ENCODE data around the gene CSMD2. TPM values are rescaled to one million over a fixed set of nuclear protein-coding genes. Genes with fewer than 3 reads are reported as not detected.

The CSMD2 gene
- total and polyA plus RNA-seq, 7 donors, result under 0.01 to 0.83 (median 0.16) TPM

DNA sequence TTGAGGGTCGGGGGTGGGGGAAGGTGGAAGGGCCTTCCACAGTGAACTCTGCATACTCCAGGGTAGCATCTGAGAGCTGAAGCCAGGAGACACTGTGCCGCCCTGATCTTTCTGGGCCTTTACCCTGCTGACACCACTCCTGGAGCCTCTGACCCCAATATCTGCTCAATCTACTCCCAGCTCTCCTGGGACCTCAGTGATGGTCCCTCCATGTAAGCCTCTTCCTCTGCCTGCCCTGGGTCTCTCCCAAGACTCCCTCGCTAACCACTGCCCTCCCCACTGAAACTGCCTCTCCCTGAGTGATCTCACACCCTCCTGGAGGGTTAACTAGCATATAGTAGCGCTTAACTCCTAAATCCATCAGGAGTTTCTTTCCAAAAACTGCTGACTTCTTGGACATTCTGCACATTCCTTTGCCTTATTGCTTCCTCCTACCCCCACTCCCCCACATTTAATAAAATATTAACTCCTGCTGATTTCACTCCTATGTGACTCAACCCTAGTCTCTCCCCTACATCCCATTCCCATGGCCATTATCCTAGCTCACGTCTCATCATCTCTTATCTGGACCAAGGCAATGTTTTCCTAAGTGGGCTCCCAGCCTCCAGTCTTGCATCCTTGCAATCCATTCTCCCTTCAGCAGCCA, 155.6 kb downstream of the CSMD2 start:
- Histone ChIP-seq H3K27me3 (no peaks in the 10 kb centered on the region), H3K36me3 (no peaks in the 10 kb centered on the region), H3K4me3 (no peak overlapping the region), H3K9me3 (no peaks in the 10 kb centered on the region), H3K27ac (no peak overlapping the region), H3K4me1 (no peaks in the 10 kb centered on the region)
- no peak for DNase-seq
- TF ChIP-seq POLR2AphosphoS5 (IDR thresholded peaks at IDR 0.05) (no peak), POLR2A (IDR thresholded peaks at IDR 0.05) (no peak), EP300 (IDR thresholded peaks at IDR 0.05) (no peak)
- TF ChIP-seq, protein P1, sequence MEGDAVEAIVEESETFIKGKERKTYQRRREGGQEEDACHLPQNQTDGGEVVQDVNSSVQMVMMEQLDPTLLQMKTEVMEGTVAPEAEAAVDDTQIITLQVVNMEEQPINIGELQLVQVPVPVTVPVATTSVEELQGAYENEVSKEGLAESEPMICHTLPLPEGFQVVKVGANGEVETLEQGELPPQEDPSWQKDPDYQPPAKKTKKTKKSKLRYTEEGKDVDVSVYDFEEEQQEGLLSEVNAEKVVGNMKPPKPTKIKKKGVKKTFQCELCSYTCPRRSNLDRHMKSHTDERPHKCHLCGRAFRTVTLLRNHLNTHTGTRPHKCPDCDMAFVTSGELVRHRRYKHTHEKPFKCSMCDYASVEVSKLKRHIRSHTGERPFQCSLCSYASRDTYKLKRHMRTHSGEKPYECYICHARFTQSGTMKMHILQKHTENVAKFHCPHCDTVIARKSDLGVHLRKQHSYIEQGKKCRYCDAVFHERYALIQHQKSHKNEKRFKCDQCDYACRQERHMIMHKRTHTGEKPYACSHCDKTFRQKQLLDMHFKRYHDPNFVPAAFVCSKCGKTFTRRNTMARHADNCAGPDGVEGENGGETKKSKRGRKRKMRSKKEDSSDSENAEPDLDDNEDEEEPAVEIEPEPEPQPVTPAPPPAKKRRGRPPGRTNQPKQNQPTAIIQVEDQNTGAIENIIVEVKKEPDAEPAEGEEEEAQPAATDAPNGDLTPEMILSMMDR (IDR thresholded peaks at IDR 0.05), result no peak
- 67 to 73% methylated on average over 5 of the region's 5 CpGs for WGBS, 2 donors
- intact Hi-C loops (cut with DNase I), result no loop called here

GRCh38 chr1:34007760-34008159, 157.3 kb downstream of the CSMD2 start:
- no peaks in the 10 kb centered on the region for H3K9me3 ChIP-seq
- WGBS, 2 donors, result 44 to 62% methylated on average over 2 of the region's 2 CpGs
- no peak for DNase-seq
- no peaks in the 10 kb centered on the region for H3K36me3 ChIP-seq
- H3K27me3 ChIP-seq, result no peaks in the 10 kb centered on the region
- no peak overlapping the region for H3K4me3 ChIP-seq
- no peaks in the 10 kb centered on the region for H3K4me1 ChIP-seq
- H3K27ac ChIP-seq, result no peak overlapping the region
- TF ChIP-seq POLR2AphosphoS5 (IDR thresholded peaks at IDR 0.05) (no peak), EP300 (IDR thresholded peaks at IDR 0.05) (no peak), POLR2A (IDR thresholded peaks at IDR 0.05) (no peak)
- TF ChIP-seq, protein P1 (IDR thresholded peaks at IDR 0.05), result no peak
- intact Hi-C loops (cut with DNase I), result no loop called here

DNA sequence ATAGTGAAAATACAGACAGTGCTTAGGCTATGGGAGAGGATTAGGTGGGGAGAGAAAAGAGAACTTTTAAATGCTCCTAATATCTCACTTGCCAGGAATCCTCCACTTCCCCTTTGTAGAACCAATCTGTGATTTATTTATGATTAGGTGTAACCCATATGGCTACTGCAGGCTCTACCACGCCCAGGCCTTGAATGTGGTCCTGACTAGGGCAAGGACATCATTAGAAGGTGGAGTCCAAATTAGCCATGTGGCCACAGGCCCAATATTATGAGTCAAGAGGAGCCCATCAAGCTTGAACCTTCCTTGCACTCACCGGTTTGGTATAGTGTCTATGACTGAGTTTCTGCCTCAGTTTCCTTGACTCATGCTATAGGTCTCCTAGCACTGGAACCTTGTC, 159.7 kb downstream of the CSMD2 start:
- no peak overlapping the region for H3K27ac ChIP-seq
- no peaks in the 10 kb centered on the region for H3K36me3 ChIP-seq
- intact Hi-C loops (cut with DNase I), result no loop called here
- H3K4me3 ChIP-seq, result no peak overlapping the region
- no peaks in the 10 kb centered on the region for H3K4me1 ChIP-seq
- H3K27me3 ChIP-seq, result no peaks in the 10 kb centered on the region
- DNase-seq, result no peak
- no peak for TF ChIP-seq POLR2AphosphoS5 (IDR thresholded peaks at IDR 0.05)
- TF ChIP-seq, protein P1 (IDR thresholded peaks at IDR 0.05), result no peak
- no peak for TF ChIP-seq POLR2A (IDR thresholded peaks at IDR 0.05)
- TF ChIP-seq EP300 (IDR thresholded peaks at IDR 0.05), result no peak
- 82% methylated on average over 2 of the region's 2 CpGs for WGBS, 2 donors
- no peaks in the 10 kb centered on the region for H3K9me3 ChIP-seq

- no peak for DNase-seq
- intact Hi-C loops (cut with DNase I), result no loop called here
- Histone ChIP-seq H3K4me3 (no peak overlapping the region), H3K4me1 (no peaks in the 10 kb centered on the region), H3K27me3 (no peaks in the 10 kb centered on the region), H3K36me3 (no peaks in the 10 kb centered on the region), H3K27ac (no peak overlapping the region), H3K9me3 (no peaks in the 10 kb centered on the region)
- TF ChIP-seq, protein P1 (IDR thresholded peaks at IDR 0.05), result no peak
- WGBS, 2 donors, result 65 to 69% methylated on average over 2 of the region's 2 CpGs
Observed at GRCh38 chr1:34002810-34003209, 162.2 kb downstream of the CSMD2 start.

All from sigmoid colon (tissue), 7 donors.